Liver (tissue), 9 donors: ENCODE data around the gene PROX1. TPM values are rescaled to one million over a fixed set of nuclear protein-coding genes. Genes with fewer than 3 reads are reported as not detected.

Experiments used
- DNase-seq: peaks from one replicate; pipeline ENCODE4 v3.0.0-alpha.2; 2017; ENCODE audit warnings: low spot score
- H3K27ac ChIP-seq, 2 donors: one replicate each; pipeline ENCODE4 v1.7.0; 2013; ENCODE audit warnings: inconsistent platforms in 2 of 2, low read length in 2 of 2, control low read depth in 1 of 2, low read depth in 1 of 2, mild to moderate bottlenecking in 1 of 2
- H3K27me3 ChIP-seq, 4 donors: one replicate each; pipeline versions ENCODE4 v1.6.1 to v1.7.0; 2013; ENCODE audit warnings: low read length in 3 of 4, inconsistent platforms in 1 of 4, mild to moderate bottlenecking in 1 of 4, moderate library complexity in 1 of 4; ENCODE audit not compliant: control insufficient read depth in 4 of 4, insufficient read depth in 4 of 4
- H3K36me3 ChIP-seq, 4 donors: one replicate each; pipeline versions ENCODE4 v1.6.1 to v1.7.0; 2013; ENCODE audit warnings: low read length in 3 of 4, mild to moderate bottlenecking in 3 of 4, low read depth in 1 of 4, moderate library complexity in 1 of 4; ENCODE audit not compliant: control insufficient read depth in 4 of 4, insufficient read depth in 3 of 4
- H3K4me1 ChIP-seq, 4 donors: one replicate each; pipeline versions ENCODE4 v1.6.1 to v1.7.0; 2013; ENCODE audit warnings: low read length in 3 of 4, mild to moderate bottlenecking in 3 of 4, moderate library complexity in 1 of 4; ENCODE audit not compliant: control insufficient read depth in 4 of 4, insufficient read depth in 4 of 4
- H3K4me3 ChIP-seq, 3 donors: one replicate each; pipeline versions ENCODE4 v1.6.1 to v1.7.0; 2013; ENCODE audit warnings: low read length in 3 of 3, control low read depth in 1 of 3, low read depth in 1 of 3, mild to moderate bottlenecking in 1 of 3
- H3K9ac ChIP-seq, 2 donors: one replicate each; pipeline ENCODE4 v1.7.0; 2013; ENCODE audit warnings: low read length in 2 of 2, mild to moderate bottlenecking in 2 of 2, moderate library complexity in 2 of 2, control low read depth in 1 of 2, low read depth in 1 of 2
- H3K9me3 ChIP-seq, 4 donors: one replicate each; pipeline versions ENCODE4 v1.6.1 to v1.7.0; 2013; ENCODE audit warnings: low read length in 3 of 4; ENCODE audit not compliant: control insufficient read depth in 4 of 4
- ATF3 ChIP-seq: IDR thresholded peaks from 2 replicates; pipeline ENCODE4 v1.6.1; 2016; ENCODE audit warnings: antibody characterized with exemption
- CTCF ChIP-seq: fragments of 150-350 bp; IDR thresholded peaks from 2 replicates; pipeline ENCODE4 v1.5.1; 2017; ENCODE audit warnings: improper control_type of control experiment, low read depth, low read length; ENCODE audit not compliant: missing input control
- EGR1 ChIP-seq, 2 donors: IDR thresholded peaks; 2 replicates each; pipeline ENCODE4 v1.6.1; 2016 to 2018; ENCODE audit warnings: antibody characterized with exemption in 2 of 2, low read depth in 2 of 2
- FOXA1 ChIP-seq: IDR thresholded peaks from 2 replicates; pipeline ENCODE4 v1.6.1; 2016; ENCODE audit warnings: antibody characterized with exemption
- FOXA2 ChIP-seq: IDR thresholded peaks from 2 replicates; pipeline ENCODE4 v1.6.1; 2016; ENCODE audit warnings: antibody characterized with exemption
- GABPA ChIP-seq, 2 donors: IDR thresholded peaks in 1 of 2; conservative IDR thresholded peaks in 1 of 2; 2 replicates each; pipeline ENCODE4 v1.6.1; 2016; ENCODE audit warnings: antibody characterized with exemption in 2 of 2, mild to moderate bottlenecking in 1 of 2, moderate library complexity in 1 of 2
- HNF4A ChIP-seq, 2 donors: conservative IDR thresholded peaks; 2 replicates each; pipeline ENCODE4 v1.6.1; 2016; ENCODE audit warnings: antibody characterized with exemption in 2 of 2, mild to moderate bottlenecking in 2 of 2
- HNF4G ChIP-seq: IDR thresholded peaks from 2 replicates; pipeline ENCODE4 v1.6.1; 2016; ENCODE audit warnings: antibody characterized with exemption
- JUND ChIP-seq, 2 donors: IDR thresholded peaks; 2 replicates each; pipeline ENCODE4 v1.6.1; 2016; ENCODE audit warnings: antibody characterized with exemption in 2 of 2
- MAX ChIP-seq: IDR thresholded peaks from 2 replicates; pipeline ENCODE4 v1.6.1; 2016; ENCODE audit warnings: antibody characterized with exemption
- NR2F2 ChIP-seq: IDR thresholded peaks from 2 replicates; pipeline ENCODE4 v1.6.1; 2016; ENCODE audit warnings: antibody characterized with exemption
- RAD21 ChIP-seq, 2 donors: IDR thresholded peaks; 2 replicates each; pipeline ENCODE4 v1.6.1; 2016; ENCODE audit warnings: antibody characterized with exemption in 2 of 2, mild to moderate bottlenecking in 2 of 2
- REST ChIP-seq: IDR thresholded peaks from 2 replicates; pipeline ENCODE4 v1.6.1; 2016; ENCODE audit warnings: antibody characterized with exemption, mild to moderate bottlenecking
- RXRA ChIP-seq, 2 donors: IDR thresholded peaks; 2 replicates each; pipeline ENCODE4 v1.6.1; 2017 to 2018; ENCODE audit warnings: antibody characterized with exemption in 2 of 2, mild to moderate bottlenecking in 1 of 2
- SP1 ChIP-seq: IDR thresholded peaks from 2 replicates; pipeline ENCODE4 v1.6.1; 2018; ENCODE audit warnings: antibody characterized with exemption, mild to moderate bottlenecking
- TAF1 ChIP-seq: conservative IDR thresholded peaks from 2 replicates; pipeline ENCODE4 v1.6.1; 2016; ENCODE audit warnings: antibody characterized with exemption, mild to moderate bottlenecking
- YY1 ChIP-seq: IDR thresholded peaks from 2 replicates; pipeline ENCODE4 v1.6.1; 2016; ENCODE audit warnings: antibody characterized with exemption, mild to moderate bottlenecking
- ZBTB33 ChIP-seq: IDR thresholded peaks from 2 replicates; pipeline ENCODE4 v1.6.1; 2016; ENCODE audit warnings: antibody characterized with exemption
- WGBS: extraction: QIAGEN DNeasy Blood & Tissue Kit; methylation state at CpG from one replicate; pipeline ENCODE4 v1.1.7; 2013; 5-methylcytosine and 5-hydroxymethylcytosine counted together
- polyA plus RNA-seq, 2 donors: library from polyadenylated mRNA; stranded (reverse) in 1 of 2; unstranded in 1 of 2; fragments of 200-250 nt in 1 of 2; fragments of >200 nt in 1 of 2; fragmentation: Nextera tagmentation in 1 of 2; extraction: Ambion mirVana in 1 of 2; gene quantifications; one replicate each; pipeline versions ENCODE4 v1.2.1 to v1.2.3, GENCODE V29; 2013 to 2015
- total RNA-seq, 2 donors: library from RNA; depleted of rRNA; stranded (reverse); fragments of >200 nt; gene quantifications; one replicate each; pipeline ENCODE4 v1.2.3, GENCODE V29; 2014
- donor health status: healthy.
- donor health status: healthy.
- donor health status: healthy.
- donor health status: healthy.
- donor health status: healthy.

The PROX1 gene
- total and polyA plus RNA-seq, 4 donors: 18.3 to 101 (median 31.3) TPM

- no peaks in the 10 kb centered on the region for H3K9me3 ChIP-seq
- DNase-seq: no peak
- peak overlapping the region; percentile 68 to 81 for H3K27ac ChIP-seq
- 50% methylated on average over 4 of the region's 4 CpGs for WGBS
- H3K36me3 ChIP-seq: no peaks in the 10 kb centered on the region
- H3K27me3 ChIP-seq: no peaks in the 10 kb centered on the region
- H3K9ac ChIP-seq: no peak overlapping the region
- H3K4me3 ChIP-seq: no peak overlapping the region
- TF ChIP-seq SP1 (peak; percentile 93), NR2F2 (peak; percentile 70), YY1 (peak; percentile 38), EGR1 (IDR thresholded peaks at IDR 0.05; ENCODE audit: low read depth in 2 of 2) (peak; percentile 64 to 93), GABPA (IDR thresholded peaks at IDR 0.05 in 1 of 2, conservative IDR thresholded peaks at IDR 0.05 in 1 of 2) (no peak), TAF1 (no peak), HNF4A (conservative IDR thresholded peaks at IDR 0.05) (peak; percentile 84 to 86), ZBTB33 (peak; percentile 53), MAX (peak; percentile 76), REST (peak; percentile 67), JUND (IDR thresholded peaks at IDR 0.05) (peak; percentile 96 to 98), FOXA2 (peak; percentile 83), FOXA1 (no peak), RAD21 (IDR thresholded peaks at IDR 0.05) (peak; percentile 31 to 63), ATF3 (peak; percentile 94), CTCF (no peak), RXRA (IDR thresholded peaks at IDR 0.05) (peak; percentile 82 to 88), HNF4G (peak; percentile 50)
- H3K4me1 ChIP-seq: peaks cover 6 to 29% (median 16%) of the 10 kb centered on the region in 4 donors
Observed at GRCh38 chr1:214044438-214045214, 56.9 kb downstream of the PROX1 start.
